ENCODE measurements around the gene ABR.

- TF ChIP-seq CTCF (conservative IDR thresholded peaks at IDR 0.05; ENCODE audit: low read length): no peak
- TF ChIP-seq EZH2phosphoT487 (IDR thresholded peaks at IDR 0.05; ENCODE audit: borderline replicate concordance): no peak
These were observed 109.4 kb downstream of the ABR start for GRCh38 chr17:1070411-1070810.

Measured in Loucy (cell line).